NCI-H2196 treated with DMSO at 0.1 percent for 48 hours (cell line): ENCODE data around the gene BMERB1.
"Not testable (repeated sequence)": the region's sequence is repeated elsewhere in the genome, so short reads cannot be mapped to it uniquely, and the experiment has no call there.

Experiments
- DNase-seq: peaks from one replicate; lab custom pipeline; 2025; ENCODE audit not compliant: unreplicated experiment; lab: John Stamatoyannopoulos, UW

Gene BMERB1

DNA sequence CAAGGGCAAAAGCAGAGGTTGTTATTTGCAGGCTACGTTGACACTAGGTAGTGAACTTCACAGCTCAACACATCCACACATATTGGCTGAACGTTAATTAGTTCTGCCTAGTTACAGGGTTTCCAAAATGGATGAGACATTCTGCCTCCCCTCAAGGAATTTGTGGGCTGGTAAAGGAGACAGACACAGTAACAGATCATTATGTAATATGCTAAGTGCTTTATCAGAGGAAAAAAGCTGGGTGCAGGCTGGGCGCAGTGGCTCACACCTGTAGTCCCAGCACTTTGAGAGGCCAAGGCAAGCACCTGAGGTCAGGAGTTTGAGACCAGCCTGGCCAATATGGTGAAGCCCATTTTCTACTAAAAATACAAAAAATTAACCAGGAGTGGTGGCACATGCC lies 26.2 kb downstream of the BMERB1 start:
- no peak for DNase-seq

GRCh38 chr16:15461376-15461775 lies 27.0 kb downstream of the BMERB1 start:
- no peak for DNase-seq

DNA sequence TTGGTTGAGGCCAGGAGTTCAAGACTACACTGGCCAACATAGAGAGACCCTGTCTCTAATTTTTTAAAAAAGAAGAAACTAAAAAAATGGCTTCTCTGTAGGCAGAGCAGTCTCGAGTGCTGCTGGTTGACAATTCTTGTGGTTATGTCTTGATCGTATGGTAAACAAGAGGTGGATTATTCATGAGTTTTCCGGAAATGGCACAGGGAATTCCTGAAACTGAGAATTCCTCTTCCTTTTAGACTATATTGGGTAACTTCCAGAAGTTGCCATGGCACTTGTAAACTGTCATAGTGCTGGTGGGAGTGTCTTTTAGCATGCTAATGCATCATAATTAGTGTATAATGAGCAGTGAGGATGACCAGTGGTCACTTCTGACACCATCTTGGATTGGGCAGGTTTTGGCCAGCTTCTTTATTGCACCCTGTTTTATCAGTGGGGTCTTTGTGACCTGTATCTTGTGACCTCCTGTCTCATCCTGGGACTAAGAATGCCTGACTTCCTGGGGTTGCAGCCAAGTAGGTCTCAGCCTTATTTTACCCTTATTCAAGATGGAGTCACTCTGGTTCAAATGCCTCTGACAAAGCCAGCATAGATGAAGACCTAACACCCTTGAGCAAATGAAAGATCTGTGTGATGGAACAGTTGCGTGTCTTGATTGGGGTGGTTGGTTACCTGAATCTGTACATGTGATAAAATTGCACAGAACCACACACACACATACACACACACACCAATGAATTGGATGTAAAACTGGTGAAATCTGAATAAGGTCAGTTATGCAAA lies 30.2 kb downstream of the BMERB1 start:
- DNase-seq = no peak

- no peak for DNase-seq
These were observed 31.7 kb downstream of the BMERB1 start for GRCh38 chr16:15466131-15466530.

- no peak for DNase-seq
These were observed 32.7 kb downstream of the BMERB1 start for GRCh38 chr16:15466886-15467781.

- DNase-seq = not testable (repeated sequence)
These were observed 42.6 kb downstream of the BMERB1 start for GRCh38 chr16:15476971-15477370.

DNA sequence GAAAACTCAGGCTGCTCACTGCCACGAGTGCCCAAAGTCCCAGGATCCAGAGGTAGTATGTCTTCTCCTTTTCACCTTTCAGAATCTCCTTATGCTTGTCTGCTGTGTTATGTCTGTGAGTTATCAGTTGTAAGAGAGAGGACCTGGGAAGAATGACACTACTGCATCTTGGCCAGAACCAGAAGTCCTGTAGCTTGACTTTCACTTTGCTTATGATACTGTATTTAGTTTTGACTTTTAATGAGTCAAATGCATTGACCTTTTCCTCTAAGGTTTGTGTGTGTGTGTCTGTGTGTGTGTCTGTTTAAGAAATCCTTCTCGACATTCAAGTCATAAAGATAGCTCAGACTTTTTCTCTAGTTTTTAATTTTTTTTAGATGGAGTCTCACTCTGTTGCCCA lies 43.4 kb downstream of the BMERB1 start:
- DNase-seq = no peak

- DNase-seq = peak; percentile 75
These were observed 47.8 kb downstream of the BMERB1 start for GRCh38 chr16:15482068-15482747.

- no peak for DNase-seq
These were observed 48.4 kb downstream of the BMERB1 start for GRCh38 chr16:15482748-15483298.

- DNase-seq = no peak
These were observed 49.5 kb downstream of the BMERB1 start for GRCh38 chr16:15483857-15484256.

- DNase-seq = no peak
These were observed 50.3 kb downstream of the BMERB1 start for GRCh38 chr16:15484662-15485061.

- no peak for DNase-seq
These were observed 50.8 kb downstream of the BMERB1 start for GRCh38 chr16:15485175-15485574.

DNA sequence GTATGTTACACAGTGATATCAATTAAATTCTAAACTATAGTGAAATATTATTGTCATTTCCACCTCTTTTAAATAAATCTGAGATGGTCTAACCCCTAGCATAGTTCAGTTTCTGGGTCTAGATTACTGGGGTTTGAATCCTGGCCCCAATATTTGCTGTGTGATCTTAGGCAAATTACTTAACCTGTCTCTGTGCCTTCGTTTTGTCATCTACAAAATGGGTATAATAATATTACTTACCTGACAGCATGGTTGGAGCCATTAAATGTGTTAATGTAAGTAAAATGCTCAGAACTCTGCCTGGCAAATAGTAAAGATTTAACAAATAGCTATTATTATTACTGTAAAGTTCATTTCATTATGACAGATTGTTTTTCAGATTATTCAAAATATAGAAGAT lies 52.3 kb downstream of the BMERB1 start:
- no peak for DNase-seq

DNA sequence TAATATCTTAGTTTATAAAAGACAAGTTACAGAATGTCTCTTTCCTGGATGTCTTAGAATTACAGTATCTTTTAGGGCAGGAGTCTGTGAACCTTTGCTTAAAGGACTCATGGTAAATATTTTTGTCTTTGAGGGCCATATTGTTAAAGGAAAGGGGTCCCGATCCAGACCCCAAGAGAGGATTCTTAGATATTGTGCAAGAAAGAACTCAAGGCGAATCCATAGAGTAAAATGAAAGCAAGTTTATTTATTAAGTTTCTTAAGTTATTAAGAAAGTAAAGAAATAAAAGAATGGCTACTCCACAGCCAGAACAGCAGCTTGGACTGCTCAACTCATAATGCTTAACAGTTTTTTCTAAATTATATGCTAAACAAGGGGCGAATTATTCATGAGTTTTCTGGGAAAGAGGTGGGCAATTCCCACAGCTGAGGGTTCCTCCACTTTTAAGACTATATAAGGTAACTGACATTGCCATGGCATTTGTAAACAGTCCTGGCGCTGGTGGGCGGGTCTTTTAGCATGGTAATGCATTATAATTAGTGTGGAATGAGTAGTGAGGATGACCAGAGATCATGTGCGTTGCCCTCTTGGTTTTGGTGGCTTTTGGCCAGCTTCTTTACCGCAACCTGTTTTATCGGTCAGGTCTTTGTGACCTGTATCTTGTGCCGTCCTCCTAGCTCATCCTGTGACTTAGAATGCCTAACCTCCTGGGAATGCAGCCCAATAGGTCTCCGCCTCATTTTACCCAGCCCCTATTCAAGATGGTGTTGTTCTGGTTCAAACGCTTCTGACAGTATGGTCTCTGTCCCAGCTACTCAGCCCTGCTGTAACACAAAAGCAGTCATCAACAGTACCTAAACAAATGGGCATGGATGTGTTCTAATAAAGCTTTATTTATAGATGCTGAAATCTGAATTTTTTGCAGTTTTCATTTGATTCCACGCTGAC lies 53.2 kb downstream of the BMERB1 start:
- no peak for DNase-seq

- no peak for DNase-seq
These were observed 54.6 kb downstream of the BMERB1 start for GRCh38 chr16:15489016-15489415.

DNA sequence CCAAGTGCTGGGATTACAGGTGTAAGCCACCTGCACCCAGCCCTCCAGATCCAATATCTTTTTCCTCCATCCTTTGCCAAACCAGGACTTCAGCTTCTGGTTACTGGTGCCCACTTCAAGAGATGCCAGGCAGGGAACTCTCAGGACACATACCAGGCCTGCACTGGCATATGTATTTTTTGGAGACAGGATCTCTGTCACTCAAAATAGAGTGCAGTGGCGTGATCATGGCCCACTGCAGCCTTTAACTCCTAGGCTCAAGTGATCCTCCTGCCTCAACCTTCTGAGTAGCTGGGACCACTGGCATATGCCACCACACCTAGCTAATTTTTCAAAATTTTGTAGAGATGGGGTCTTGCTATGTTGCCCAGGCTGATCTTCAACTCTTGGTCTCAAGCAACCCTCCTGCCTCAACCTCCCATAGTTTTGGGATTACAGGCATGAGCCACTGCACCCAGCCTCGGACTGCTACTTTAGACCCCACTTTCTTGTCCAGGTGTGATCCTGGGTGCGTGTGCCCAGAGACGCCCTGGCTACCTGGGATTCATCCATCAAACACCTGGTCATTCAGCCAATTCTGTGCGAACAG lies 55.8 kb downstream of the BMERB1 start:
- no peak for DNase-seq

- DNase-seq = no peak
These were observed 57.0 kb downstream of the BMERB1 start for GRCh38 chr16:15491411-15491810.

DNA sequence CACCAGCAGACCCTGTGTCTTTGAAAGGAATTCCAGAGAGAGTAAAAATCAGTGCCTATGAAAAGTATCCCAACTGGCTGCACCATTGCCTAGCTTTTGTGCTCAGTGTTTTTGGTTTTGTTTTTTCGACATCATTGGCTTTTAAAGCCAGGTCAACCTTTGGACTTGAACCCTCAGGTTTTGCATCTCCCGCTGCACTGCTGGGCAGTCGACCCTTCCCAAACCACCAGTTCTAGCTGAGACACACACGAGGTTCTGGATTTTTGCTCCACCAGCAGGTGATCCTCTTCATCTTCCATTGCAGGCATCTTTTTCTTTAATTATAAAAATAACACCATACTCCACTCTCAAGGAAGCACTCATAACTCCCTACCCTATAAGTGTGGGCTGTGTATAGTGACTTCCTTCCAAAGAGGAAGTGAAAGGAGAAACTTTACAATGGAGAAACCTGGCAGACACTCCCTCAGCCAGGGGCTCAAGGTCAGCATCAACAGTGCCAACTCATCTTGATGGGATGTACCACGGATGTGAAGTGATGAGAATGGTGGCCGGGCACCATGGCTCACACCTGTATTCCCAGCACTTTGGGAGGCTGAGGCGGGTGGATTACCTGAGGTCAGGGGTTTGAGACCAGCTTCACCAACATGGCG lies 57.8 kb downstream of the BMERB1 start:
- DNase-seq = no peak

GRCh38 chr16:15493466-15494180 lies 59.2 kb downstream of the BMERB1 start:
- no peak for DNase-seq
